K562 (cell line): Measurements from ENCODE around the gene TARS3. TPM values are rescaled to one million over a fixed set of nuclear protein-coding genes. Genes with fewer than 3 reads are reported as not detected.

ENCODE experiments used
- BMI1 ChIP-seq: fragments of 150-350 bp; IDR thresholded peaks from 2 replicates; pipeline ENCODE4 v1.6.1; 2014; ENCODE audit warnings: low read length
- IRF9 ChIP-seq: fragments of 450-650 bp; IDR thresholded peaks from 2 replicates; pipeline ENCODE4 v1.6.1; 2016; ENCODE audit warnings: missing biosample characterization, missing genetic modification characterization
- MIER1 ChIP-seq: fragments of 450-650 bp; IDR thresholded peaks from 2 replicates; pipeline ENCODE4 v1.6.1; 2016; ENCODE audit warnings: antibody characterized with exemption, mild to moderate bottlenecking, low read depth
- MYNN ChIP-seq, 2 experiments: sonication (generic); formaldehyde crosslinking in 1 of 2; IDR thresholded peaks; 2 replicates each; pipeline versions ENCODE4 v1.5.0 to v1.6.1; 2016 to 2020; ENCODE audit warnings: antibody characterized with exemption in 1 of 2, missing genetic modification reagents in 1 of 2
- NKRF ChIP-seq: fragments of 450-650 bp; IDR thresholded peaks from 2 replicates; pipeline ENCODE4 v1.6.1; 2016; ENCODE audit warnings: borderline replicate concordance
- PREB ChIP-seq: sonication (generic); formaldehyde crosslinking; IDR thresholded peaks from 2 replicates; pipeline ENCODE4 v1.8.1; 2023; ENCODE audit warnings: mild to moderate bottlenecking, missing genetic modification reagents
- SREBF1 ChIP-seq: fragments of 150-350 bp; IDR thresholded peaks from 2 replicates; pipeline ENCODE4 v1.6.1; 2014; ENCODE audit warnings: antibody characterized with exemption, low read depth, low read length, borderline replicate concordance
- THRB ChIP-seq: fragments of 450-650 bp; formaldehyde crosslinking; conservative IDR thresholded peaks from 2 replicates; pipeline ENCODE4 v1.4.0; 2022; ENCODE audit warnings: mild to moderate bottlenecking, missing genetic modification characterization
- ZC3H11A ChIP-seq: IDR thresholded peaks from 2 replicates; pipeline ENCODE4 v1.6.1; 2012; ENCODE audit warnings: low read depth, low read length, improper control_type of control experiment
- ZNF140 ChIP-seq: fragments of 250-450 bp; sonication (Bioruptor Pico); IDR thresholded peaks from 2 replicates; pipeline ENCODE4 v1.8.0; 2021; ENCODE audit warnings: moderate library complexity, mild to moderate bottlenecking, inconsistent platforms
- ZNF507 ChIP-seq: conservative IDR thresholded peaks from 2 replicates; pipeline ENCODE4 v1.6.1; 2017; ENCODE audit warnings: missing genetic modification characterization, missing compliant biosample characterization
- polyA plus RNA-seq, 8 experiments: library from polyadenylated mRNA; depleted of rRNA in 4 of 8; stranded (reverse) in 5 of 8; unstranded in 3 of 8; fragments of >200 nt; fragmentation: Nextera tagmentation in 2 of 8; fragmentation: Illumina TruSeq in 1 of 8; extraction: Ambion mirVana in 2 of 8; extraction: Trizol in 1 of 8; gene quantifications; 2 replicates each; pipeline versions ENCODE4 v1.2.1 to v1.2.3, GENCODE V29; 2011 to 2014; ENCODE audit warnings: inconsistent platforms in 1 of 8, missing spikeins in 1 of 8
- total RNA-seq, 7 experiments: library from RNA; depleted of rRNA in 6 of 7; stranded (reverse); fragments of >200 nt in 6 of 7; fragmentation: Illumina TruSeq in 2 of 7; extraction: Trizol in 2 of 7; gene quantifications; 2 replicates each; pipeline versions ENCODE4 v1.2.1 to v1.2.3, GENCODE V29; 2011 to 2021; ENCODE audit warnings: low replicate concordance in 1 of 7
- TF ChIP-seq, protein P1 (sequence below): fragments of 450-650 bp; formaldehyde crosslinking; IDR thresholded peaks from 2 replicates; pipeline ENCODE4 v1.4.0; 2022; ENCODE audit warnings: missing genetic modification characterization
- TF ChIP-seq, protein P2 (sequence below): fragments of 150-350 bp; IDR thresholded peaks from 2 replicates; pipeline ENCODE4 v1.6.1; 2014; ENCODE audit warnings: low read depth, mild to moderate bottlenecking, low read length, borderline replicate concordance
- TF ChIP-seq, protein P3 (sequence below): fragments of 450-650 bp; formaldehyde crosslinking; IDR thresholded peaks from 2 replicates; pipeline ENCODE4 v1.4.0; 2022; ENCODE audit warnings: mild to moderate bottlenecking, moderate library complexity

The TARS3 gene
- total and polyA plus RNA-seq, 9 of the 15 experiments (the other 6 are each of a cell fraction or from before 2014, with no cell fraction given), result 2.1 to 14.7 (median 9.8) TPM

DNA sequence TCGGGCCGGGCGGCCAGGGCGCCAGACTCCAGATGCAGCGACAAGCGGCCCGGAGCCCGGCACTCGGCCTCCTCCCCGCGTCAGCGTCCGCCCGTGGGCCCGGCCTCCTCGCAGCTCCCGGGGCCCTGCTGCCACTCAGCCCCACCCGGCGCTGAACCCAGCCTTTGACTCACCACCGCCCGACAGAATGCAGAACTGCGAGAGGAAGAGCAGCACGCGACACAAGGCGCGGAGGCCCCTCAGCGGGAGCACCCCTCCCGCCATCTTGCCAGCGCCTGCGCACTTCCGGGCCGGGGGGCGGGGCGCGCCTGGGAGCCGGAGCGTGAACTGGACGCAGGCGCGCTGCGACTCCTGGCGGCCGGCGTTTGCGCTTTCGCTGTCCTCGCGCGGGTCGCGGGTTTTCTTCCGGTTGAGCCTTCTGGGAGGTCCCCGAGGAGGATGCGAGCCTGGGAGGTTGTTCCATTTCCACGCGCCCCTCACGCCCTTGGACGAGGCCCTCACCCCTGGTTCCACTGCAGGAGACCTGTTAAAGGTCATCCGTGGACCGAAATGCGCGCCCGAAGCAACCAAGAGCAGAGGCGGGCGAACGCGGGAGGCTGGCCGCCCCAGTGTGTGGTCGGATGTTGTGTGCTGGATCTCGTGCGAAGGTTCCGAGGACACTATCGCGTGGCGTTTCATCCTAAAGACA is 72.0 kb downstream of the TARS3 start, which contains the start of gene TM2D3 (continued):
- TF ChIP-seq, protein P1, sequence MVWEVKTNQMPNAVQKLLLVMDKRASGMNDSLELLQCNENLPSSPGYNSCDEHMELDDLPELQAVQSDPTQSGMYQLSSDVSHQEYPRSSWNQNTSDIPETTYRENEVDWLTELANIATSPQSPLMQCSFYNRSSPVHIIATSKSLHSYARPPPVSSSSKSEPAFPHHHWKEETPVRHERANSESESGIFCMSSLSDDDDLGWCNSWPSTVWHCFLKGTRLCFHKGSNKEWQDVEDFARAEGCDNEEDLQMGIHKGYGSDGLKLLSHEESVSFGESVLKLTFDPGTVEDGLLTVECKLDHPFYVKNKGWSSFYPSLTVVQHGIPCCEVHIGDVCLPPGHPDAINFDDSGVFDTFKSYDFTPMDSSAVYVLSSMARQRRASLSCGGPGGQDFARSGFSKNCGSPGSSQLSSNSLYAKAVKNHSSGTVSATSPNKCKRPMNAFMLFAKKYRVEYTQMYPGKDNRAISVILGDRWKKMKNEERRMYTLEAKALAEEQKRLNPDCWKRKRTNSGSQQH (CRISPR knock-in tag), result no peak
- TF ChIP-seq ZC3H11A (no peak), IRF9 (tag) (no peak), BMI1 (no peak), THRB (CRISPR knock-in tag) (no peak), MYNN (IDR thresholded peaks at IDR 0.05) (0 out of 2 replicates have a peak, but pooled peaks have one; percentile 10), MYNN (CRISPR knock-in tag; IDR thresholded peaks at IDR 0.05) (no peak), ZNF507 (no peak), ZNF140 (CRISPR knock-in tag) (no peak), SREBF1 (peak; percentile 47; the same call in 1 of the 2 replicates), NKRF (peak; percentile 56; the same call in 1 of the 2 replicates), PREB (CRISPR knock-in tag) (no peak), MIER1 (no peak)
- TF ChIP-seq, protein P2, sequence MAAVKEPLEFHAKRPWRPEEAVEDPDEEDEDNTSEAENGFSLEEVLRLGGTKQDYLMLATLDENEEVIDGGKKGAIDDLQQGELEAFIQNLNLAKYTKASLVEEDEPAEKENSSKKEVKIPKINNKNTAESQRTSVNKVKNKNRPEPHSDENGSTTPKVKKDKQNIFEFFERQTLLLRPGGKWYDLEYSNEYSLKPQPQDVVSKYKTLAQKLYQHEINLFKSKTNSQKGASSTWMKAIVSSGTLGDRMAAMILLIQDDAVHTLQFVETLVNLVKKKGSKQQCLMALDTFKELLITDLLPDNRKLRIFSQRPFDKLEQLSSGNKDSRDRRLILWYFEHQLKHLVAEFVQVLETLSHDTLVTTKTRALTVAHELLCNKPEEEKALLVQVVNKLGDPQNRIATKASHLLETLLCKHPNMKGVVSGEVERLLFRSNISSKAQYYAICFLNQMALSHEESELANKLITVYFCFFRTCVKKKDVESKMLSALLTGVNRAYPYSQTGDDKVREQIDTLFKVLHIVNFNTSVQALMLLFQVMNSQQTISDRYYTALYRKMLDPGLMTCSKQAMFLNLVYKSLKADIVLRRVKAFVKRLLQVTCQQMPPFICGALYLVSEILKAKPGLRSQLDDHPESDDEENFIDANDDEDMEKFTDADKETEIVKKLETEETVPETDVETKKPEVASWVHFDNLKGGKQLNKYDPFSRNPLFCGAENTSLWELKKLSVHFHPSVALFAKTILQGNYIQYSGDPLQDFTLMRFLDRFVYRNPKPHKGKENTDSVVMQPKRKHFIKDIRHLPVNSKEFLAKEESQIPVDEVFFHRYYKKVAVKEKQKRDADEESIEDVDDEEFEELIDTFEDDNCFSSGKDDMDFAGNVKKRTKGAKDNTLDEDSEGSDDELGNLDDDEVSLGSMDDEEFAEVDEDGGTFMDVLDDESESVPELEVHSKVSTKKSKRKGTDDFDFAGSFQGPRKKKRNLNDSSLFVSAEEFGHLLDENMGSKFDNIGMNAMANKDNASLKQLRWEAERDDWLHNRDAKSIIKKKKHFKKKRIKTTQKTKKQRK, result no peak
- TF ChIP-seq, protein P3, sequence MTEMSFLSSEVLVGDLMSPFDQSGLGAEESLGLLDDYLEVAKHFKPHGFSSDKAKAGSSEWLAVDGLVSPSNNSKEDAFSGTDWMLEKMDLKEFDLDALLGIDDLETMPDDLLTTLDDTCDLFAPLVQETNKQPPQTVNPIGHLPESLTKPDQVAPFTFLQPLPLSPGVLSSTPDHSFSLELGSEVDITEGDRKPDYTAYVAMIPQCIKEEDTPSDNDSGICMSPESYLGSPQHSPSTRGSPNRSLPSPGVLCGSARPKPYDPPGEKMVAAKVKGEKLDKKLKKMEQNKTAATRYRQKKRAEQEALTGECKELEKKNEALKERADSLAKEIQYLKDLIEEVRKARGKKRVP (CRISPR knock-in tag), result no peak
